ENCODE data around the gene TEDC2.

DNA sequence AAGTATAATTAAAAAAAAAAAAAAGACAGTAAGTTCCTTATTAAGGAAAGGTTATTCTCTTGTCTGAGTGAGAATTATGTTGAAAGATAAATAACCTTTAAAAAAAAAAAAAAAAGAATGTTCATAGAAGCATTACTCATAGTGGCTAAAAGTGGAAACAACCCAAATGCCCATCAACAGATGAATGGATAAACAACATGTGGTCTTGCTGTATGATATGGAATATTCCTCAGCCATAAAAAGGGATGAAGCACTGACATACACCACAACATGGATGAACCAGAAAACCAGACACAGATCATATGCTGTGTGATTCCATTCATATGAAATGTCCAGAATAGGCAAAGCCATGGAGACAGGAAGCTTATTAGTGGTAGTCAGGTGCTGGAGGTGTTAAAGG, 39.9 kb upstream of the TEDC2 start:
- TF ChIP-seq, protein P1, sequence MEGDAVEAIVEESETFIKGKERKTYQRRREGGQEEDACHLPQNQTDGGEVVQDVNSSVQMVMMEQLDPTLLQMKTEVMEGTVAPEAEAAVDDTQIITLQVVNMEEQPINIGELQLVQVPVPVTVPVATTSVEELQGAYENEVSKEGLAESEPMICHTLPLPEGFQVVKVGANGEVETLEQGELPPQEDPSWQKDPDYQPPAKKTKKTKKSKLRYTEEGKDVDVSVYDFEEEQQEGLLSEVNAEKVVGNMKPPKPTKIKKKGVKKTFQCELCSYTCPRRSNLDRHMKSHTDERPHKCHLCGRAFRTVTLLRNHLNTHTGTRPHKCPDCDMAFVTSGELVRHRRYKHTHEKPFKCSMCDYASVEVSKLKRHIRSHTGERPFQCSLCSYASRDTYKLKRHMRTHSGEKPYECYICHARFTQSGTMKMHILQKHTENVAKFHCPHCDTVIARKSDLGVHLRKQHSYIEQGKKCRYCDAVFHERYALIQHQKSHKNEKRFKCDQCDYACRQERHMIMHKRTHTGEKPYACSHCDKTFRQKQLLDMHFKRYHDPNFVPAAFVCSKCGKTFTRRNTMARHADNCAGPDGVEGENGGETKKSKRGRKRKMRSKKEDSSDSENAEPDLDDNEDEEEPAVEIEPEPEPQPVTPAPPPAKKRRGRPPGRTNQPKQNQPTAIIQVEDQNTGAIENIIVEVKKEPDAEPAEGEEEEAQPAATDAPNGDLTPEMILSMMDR (conservative IDR thresholded peaks at IDR 0.05; ENCODE audit: low read length) = no peak
- no peak for TF ChIP-seq EZH2phosphoT487 (IDR thresholded peaks at IDR 0.05; ENCODE audit: borderline replicate concordance, low read depth, low read length)
